Hypothalamus (tissue), 51 donors: ENCODE measurements around the gene CCT8L2.
"Not testable (repeated sequence)": the region's sequence is repeated elsewhere in the genome, so short reads cannot be mapped to it uniquely, and the experiment has no call there.

Source experiments
- DNase-seq, 51 donors: peaks; one replicate each; lab custom pipeline; 2025; lab: John Stamatoyannopoulos, UW

CCT8L2 gene

DNA sequence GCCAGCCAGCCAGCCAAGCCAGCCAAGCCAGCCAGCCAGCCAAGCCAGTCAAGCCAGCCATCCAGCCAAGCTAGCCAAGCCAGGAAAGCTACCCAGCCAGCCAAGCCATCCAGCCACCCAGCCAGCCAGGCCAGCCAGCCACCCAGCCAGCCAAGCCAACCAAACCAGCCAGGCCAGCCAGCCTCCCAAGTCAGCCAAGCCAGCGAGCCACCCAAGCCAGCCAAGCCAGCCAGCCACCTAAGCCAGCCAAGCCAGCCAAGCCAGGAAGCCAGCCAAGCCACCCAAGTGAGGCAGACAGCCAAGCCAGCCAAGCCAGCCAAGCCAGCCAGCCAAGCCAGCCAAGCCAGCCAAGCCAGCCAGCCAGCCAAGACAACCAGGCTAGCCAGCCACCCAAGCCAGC lies 32.6 kb downstream of the CCT8L2 start:
- not testable (repeated sequence) for DNase-seq

DNA sequence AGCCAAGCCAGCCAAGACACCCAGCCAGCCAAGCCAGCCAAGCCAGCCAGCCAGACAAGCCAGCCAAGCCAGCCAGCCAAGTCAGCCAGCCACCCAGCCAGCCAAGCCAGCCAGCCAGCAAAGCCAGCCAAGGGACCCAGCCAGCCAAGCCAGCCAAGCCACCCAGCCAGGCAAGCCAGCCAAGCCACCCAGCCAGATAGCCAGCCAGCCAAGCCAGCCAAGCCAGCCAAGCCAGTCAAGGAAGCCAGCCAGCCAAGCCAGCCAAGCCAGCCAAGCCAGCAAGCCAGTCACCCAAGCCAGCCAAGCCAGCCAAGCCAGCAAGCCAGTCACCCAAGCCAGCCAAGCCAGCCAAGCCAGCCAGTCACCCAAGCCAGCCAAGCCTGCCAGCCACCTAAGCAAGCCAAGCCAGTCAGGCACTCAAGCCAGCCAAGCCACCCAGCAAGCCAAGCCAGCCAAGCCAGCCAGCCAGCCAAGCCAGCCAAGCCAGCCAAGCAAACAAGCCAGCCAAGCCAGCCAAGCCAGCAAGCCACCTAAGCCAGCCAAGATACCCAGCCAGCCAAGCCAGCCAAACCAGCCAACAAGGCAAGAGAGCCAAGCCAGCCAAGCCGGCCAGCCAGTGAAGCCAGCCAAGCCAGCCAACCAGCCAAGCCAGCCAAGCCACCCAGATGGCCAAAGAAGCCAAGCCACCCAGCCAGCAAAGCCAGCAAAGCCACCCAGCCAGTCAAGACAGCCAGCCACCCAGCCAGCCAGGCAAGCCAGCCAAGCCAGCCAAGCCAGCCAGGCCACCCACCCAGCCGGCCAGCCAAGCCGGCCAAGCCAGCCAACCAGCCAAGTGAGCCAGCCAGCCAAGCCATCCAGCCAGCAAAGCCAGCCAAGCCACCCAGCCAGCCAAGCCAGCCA lies 33.3 kb downstream of the CCT8L2 start:
- DNase-seq = no peak

DNA sequence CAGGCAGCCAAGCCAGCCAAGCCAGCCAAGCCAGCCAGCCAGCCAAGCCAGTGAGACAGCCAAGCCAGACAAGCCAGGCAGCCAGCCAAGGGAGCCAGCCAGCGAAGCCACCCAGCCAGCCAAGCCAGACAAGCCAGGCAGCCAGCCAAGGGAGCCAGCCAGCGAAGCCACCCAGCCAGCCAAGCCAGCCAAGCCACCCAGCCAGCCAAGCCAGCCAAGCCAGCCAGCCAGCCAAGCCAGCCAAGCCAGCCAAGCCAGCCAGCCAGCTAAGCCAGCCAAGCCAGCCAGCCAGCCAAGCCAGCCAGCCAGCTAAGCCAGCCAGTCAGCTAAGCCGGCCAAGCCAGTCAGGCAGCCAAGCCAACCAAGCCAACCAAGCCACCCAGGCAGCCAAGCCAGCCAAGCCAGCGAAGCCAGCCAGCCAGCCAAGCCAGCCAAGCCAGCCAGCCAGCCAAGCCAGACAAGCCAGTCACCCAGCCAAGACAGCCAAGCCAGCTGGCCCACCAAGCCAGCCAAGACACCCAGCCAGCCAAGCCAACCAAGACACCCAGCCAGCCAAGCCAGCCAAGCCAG lies 34.1 kb downstream of the CCT8L2 start:
- DNase-seq = not testable (repeated sequence)

DNA sequence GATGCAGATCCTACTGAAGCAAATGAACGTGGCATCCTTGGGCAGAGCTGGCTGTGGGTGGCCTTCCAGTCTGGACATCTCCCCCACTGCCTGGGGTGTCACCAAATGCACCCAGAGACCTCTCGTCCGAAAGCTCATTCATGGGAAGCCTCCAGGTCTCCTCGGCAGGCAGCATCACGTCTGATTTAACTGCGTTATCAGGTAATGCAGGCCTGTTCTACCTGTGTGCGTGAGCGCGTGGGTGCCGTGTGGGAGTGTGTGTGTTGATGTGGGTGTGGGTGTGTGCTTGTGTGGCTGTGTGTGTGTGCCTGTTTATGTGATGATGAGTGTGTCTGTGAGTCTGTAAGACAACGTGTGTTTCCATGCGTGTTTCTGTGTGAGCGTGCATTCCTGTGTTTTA lies 35.1 kb downstream of the CCT8L2 start:
- not testable (repeated sequence) for DNase-seq

DNA sequence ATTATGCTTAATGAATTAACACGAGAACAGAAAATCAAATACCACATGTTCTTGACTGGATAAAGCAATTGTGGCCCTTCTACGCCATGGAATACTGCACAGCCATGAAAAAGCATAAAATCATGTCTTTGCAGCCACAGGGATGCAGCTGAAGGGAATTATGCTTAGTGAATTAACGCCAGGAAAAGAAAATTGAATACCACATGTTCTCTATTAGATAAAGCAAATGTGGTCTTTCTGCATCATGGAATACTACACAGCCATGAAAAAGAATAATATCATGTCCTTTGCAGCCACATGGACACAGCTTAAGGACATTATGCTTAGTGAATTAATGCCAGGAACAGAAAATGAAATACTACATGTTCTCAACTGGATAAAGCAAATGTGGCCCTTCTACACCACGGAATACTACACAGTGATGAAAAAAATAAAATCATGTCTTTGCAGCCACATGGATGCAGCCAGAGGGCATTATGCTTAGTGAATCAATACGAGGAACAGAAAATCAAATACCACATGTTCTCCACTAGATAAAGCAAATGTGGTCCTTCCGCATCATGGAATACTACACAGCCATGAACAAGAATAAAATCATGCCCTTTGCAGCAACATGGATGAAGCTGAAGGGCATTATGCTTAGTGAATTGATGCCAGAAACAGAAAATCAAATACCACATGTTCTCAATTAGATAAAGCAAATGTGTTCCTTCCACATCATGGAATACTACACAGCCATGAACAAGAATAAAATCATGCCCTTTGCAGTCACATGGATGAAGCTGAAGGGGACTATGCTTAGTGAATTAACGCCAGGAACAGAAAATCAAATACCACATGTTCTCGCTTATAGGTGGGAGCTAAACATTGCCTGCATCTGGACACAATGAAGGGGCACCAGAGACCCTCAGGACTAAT lies 37.3 kb downstream of the CCT8L2 start:
- not testable (repeated sequence) for DNase-seq

GRCh38 chr22:16543310-16543709 lies 49.3 kb downstream of the CCT8L2 start:
- DNase-seq = not testable (repeated sequence)
